K562 (cell line): ENCODE measurements around the gene EFEMP2. TPM values are rescaled to one million over a fixed set of nuclear protein-coding genes. Genes with fewer than 3 reads are reported as not detected.
A peak's percentile ranks its signal among the peaks of the same experiment; 100 is the strongest.

Experiments used
- HDAC6 ChIP-seq: IDR thresholded peaks from 2 replicates; pipeline ENCODE4 v1.6.1; 2012; ENCODE audit warnings: low read depth, mild to moderate bottlenecking, control low read depth, inconsistent platforms, low read length, moderate library complexity
- HNRNPLL ChIP-seq: fragments of 200-400 bp; formaldehyde crosslinking; IDR thresholded peaks from 2 replicates; pipeline ENCODE4 v1.6.1; 2017; ENCODE audit warnings: low read length, low read depth, mild to moderate bottlenecking; ENCODE audit not compliant: poor library complexity, severe bottlenecking
- MEF2D ChIP-seq: conservative IDR thresholded peaks from 2 replicates; pipeline ENCODE4 v1.6.1; 2016; ENCODE audit warnings: low read depth, missing genetic modification characterization, missing compliant biosample characterization
- NEUROD1 ChIP-seq: fragments of 150-350 bp; IDR thresholded peaks from 2 replicates; pipeline ENCODE4 v1.6.1; 2014; ENCODE audit warnings: borderline replicate concordance, low read length, low read depth; ENCODE audit not compliant: partially characterized antibody
- PTBP1 ChIP-seq: fragments of 200-400 bp; formaldehyde crosslinking; IDR thresholded peaks from 2 replicates; pipeline ENCODE4 v1.6.1; 2017; ENCODE audit warnings: low read depth, low read length
- ZNF764 ChIP-seq: fragments of 250-450 bp; sonication (Bioruptor Pico); IDR thresholded peaks from 2 replicates; pipeline ENCODE4 v1.4.0; 2020; ENCODE audit warnings: low read depth, mild to moderate bottlenecking, moderate library complexity
- polyA plus RNA-seq, 8 experiments: library from polyadenylated mRNA; depleted of rRNA in 4 of 8; stranded (reverse) in 5 of 8; unstranded in 3 of 8; fragments of >200 nt; fragmentation: Nextera tagmentation in 2 of 8; fragmentation: Illumina TruSeq in 1 of 8; extraction: Ambion mirVana in 2 of 8; extraction: Trizol in 1 of 8; gene quantifications; 2 replicates each; pipeline versions ENCODE4 v1.2.1 to v1.2.3, GENCODE V29; 2011 to 2014; ENCODE audit warnings: inconsistent platforms in 1 of 8, missing spikeins in 1 of 8
- total RNA-seq, 7 experiments: library from RNA; depleted of rRNA in 6 of 7; stranded (reverse); fragments of >200 nt in 6 of 7; fragmentation: Illumina TruSeq in 2 of 7; extraction: Trizol in 2 of 7; gene quantifications; 2 replicates each; pipeline versions ENCODE4 v1.2.1 to v1.2.3, GENCODE V29; 2011 to 2021; ENCODE audit warnings: low replicate concordance in 1 of 7
- TF ChIP-seq, protein P1 (sequence below), 2 experiments: fragments of 450-650 bp; IDR thresholded peaks; 2 replicates each; pipeline ENCODE4 v1.6.1; 2016
- TF ChIP-seq, protein P2 (sequence below), 2 experiments: fragments of 450-650 bp in 1 of 2; sonication (generic) in 1 of 2; formaldehyde crosslinking in 1 of 2; IDR thresholded peaks; 2 replicates each; pipeline versions ENCODE4 v1.7.1 to v1.9.0; 2016 to 2022; ENCODE audit warnings: inconsistent platforms in 1 of 2, mild to moderate bottlenecking in 1 of 2, missing genetic modification reagents in 1 of 2
- TF ChIP-seq, protein P3 (sequence below): sonication (generic); formaldehyde crosslinking; IDR thresholded peaks from 2 replicates; pipeline ENCODE4 v1.8.1; 2022; ENCODE audit warnings: missing genetic modification reagents

Gene EFEMP2
- total and polyA plus RNA-seq, 9 of the 15 experiments (the other 6 are each of a cell fraction or from before 2014, with no cell fraction given) = 0.07 to 2.9 (median 0.69) TPM; not detected in 1

DNA sequence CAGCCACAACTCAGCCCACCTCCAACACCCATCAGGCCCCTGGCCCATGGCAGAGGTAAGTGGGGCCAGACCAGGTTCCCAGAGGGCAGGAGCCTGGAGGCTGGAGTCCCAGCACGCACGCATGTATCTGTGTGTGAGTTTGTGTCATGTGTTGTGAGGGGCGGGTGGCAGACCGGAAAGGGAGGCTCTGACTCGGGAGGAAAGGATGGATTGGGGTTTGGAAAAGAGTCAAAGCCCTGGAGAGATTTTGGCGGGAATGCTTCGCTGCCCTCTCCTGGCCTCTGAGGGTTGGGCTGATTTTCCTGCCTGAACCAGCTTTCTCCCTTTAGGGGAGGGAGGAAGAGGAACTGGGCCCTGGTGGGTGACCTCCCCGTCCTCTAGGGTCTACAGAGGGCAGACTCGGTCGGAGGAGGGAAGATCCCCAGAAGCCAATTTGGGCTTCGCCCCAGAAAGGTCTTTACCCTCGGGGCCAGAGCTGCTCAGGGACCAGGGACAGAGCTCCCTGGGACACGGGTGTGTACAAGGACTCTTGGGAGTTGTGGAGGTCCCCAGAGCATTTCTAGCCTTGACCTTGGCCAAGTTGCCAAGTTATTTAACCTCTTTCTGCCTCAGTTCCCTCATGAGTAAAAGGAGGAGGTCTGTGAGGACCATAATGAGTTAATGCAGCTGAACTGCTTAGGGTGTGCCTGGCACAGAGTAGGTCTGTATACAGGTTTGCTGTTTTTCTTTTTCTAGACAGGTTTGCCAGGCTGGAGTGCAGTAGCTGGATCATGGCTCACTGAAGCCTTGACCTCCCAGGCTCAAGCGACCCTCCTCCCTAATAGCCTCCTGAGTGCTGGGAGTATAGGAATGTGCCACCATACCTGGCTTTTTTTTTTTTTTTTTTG lies 39.3 kb upstream of the EFEMP2 start (continued):
- TF ChIP-seq, protein P1, sequence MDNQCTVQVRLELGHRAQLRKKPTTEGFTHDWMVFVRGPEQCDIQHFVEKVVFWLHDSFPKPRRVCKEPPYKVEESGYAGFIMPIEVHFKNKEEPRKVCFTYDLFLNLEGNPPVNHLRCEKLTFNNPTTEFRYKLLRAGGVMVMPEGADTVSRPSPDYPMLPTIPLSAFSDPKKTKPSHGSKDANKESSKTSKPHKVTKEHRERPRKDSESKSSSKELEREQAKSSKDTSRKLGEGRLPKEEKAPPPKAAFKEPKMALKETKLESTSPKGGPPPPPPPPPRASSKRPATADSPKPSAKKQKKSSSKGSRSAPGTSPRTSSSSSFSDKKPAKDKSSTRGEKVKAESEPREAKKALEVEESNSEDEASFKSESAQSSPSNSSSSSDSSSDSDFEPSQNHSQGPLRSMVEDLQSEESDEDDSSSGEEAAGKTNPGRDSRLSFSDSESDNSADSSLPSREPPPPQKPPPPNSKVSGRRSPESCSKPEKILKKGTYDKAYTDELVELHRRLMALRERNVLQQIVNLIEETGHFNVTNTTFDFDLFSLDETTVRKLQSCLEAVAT (IDR thresholded peaks at IDR 0.05) = no peak
- no peak for TF ChIP-seq PTBP1
- TF ChIP-seq ZNF764 (CRISPR knock-in tag) = no peak
- TF ChIP-seq, protein P2, sequence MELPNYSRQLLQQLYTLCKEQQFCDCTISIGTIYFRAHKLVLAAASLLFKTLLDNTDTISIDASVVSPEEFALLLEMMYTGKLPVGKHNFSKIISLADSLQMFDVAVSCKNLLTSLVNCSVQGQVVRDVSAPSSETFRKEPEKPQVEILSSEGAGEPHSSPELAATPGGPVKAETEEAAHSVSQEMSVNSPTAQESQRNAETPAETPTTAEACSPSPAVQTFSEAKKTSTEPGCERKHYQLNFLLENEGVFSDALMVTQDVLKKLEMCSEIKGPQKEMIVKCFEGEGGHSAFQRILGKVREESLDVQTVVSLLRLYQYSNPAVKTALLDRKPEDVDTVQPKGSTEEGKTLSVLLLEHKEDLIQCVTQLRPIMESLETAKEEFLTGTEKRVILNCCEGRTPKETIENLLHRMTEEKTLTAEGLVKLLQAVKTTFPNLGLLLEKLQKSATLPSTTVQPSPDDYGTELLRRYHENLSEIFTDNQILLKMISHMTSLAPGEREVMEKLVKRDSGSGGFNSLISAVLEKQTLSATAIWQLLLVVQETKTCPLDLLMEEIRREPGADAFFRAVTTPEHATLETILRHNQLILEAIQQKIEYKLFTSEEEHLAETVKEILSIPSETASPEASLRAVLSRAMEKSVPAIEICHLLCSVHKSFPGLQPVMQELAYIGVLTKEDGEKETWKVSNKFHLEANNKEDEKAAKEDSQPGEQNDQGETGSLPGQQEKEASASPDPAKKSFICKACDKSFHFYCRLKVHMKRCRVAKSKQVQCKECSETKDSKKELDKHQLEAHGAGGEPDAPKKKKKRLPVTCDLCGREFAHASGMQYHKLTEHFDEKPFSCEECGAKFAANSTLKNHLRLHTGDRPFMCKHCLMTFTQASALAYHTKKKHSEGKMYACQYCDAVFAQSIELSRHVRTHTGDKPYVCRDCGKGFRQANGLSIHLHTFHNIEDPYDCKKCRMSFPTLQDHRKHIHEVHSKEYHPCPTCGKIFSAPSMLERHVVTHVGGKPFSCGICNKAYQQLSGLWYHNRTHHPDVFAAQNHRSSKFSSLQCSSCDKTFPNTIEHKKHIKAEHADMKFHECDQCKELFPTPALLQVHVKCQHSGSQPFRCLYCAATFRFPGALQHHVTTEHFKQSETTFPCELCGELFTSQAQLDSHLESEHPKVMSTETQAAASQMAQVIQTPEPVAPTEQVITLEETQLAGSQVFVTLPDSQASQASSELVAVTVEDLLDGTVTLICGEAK (IDR thresholded peaks at IDR 0.05) = 0 out of 2 replicates have a peak, but pooled peaks have one; percentile 23
- TF ChIP-seq, protein P2 (CRISPR knock-in tag; IDR thresholded peaks at IDR 0.05) = no peak
- TF ChIP-seq, protein P3, sequence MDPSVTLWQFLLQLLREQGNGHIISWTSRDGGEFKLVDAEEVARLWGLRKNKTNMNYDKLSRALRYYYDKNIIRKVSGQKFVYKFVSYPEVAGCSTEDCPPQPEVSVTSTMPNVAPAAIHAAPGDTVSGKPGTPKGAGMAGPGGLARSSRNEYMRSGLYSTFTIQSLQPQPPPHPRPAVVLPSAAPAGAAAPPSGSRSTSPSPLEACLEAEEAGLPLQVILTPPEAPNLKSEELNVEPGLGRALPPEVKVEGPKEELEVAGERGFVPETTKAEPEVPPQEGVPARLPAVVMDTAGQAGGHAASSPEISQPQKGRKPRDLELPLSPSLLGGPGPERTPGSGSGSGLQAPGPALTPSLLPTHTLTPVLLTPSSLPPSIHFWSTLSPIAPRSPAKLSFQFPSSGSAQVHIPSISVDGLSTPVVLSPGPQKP (CRISPR knock-in tag) = no peak
- no peak for TF ChIP-seq HDAC6
- no peak for TF ChIP-seq HNRNPLL
- TF ChIP-seq MEF2D (tag) = peak; percentile 47; the same call in 1 of the 2 replicates
- peak; percentile 27 for TF ChIP-seq NEUROD1
